Stomach (tissue), 4 donors: ENCODE data around the gene PCSK4.

Experiments
- CTCF ChIP-seq, 7 experiments: fragments of 450-650 bp in 4 of 7; fragments of 200-600 bp in 3 of 7; sonication (generic) in 3 of 7; IDR thresholded peaks; one replicate each; pipeline ENCODE4 v1.5.1; 2016 to 2019; ENCODE audit warnings: antibody characterized with exemption in 7 of 7, control low read depth in 2 of 7, mild to moderate bottlenecking in 1 of 7
- EP300 ChIP-seq: sonication (generic); formaldehyde crosslinking; IDR thresholded peaks from one replicate; pipeline ENCODE4 v1.6.1; 2017; ENCODE audit warnings: antibody characterized with exemption
- POLR2A ChIP-seq, 4 donors: fragments of 450-650 bp; IDR thresholded peaks; one replicate each; pipeline ENCODE4 v1.6.1; 2016; ENCODE audit warnings: antibody characterized with exemption in 4 of 4, control low read depth in 2 of 4, mild to moderate bottlenecking in 1 of 4, moderate library complexity in 1 of 4

GRCh38 chr19:1489463-1490310, 463 bp downstream of the PCSK4 start:
- TF ChIP-seq CTCF (IDR thresholded peaks at IDR 0.05) (no peak), POLR2A (IDR thresholded peaks at IDR 0.05) (no peak), EP300 (no peak)
